SU-DHL-6 (cell line): ENCODE data around the gene MED6.
A peak's percentile ranks its signal among the peaks of the same experiment; 100 is the strongest.

Experiments used
- H2AFZ ChIP-seq: fragments of 200-600 bp; sonication (generic); 2 replicates; pipeline ENCODE4 v1.6.1; 2014; ENCODE audit warnings: low read depth, mild to moderate bottlenecking, moderate library complexity, mixed read lengths, antibody characterized with exemption, low read length; ENCODE audit not compliant: severe bottlenecking
- H3F3A ChIP-seq: fragments of 200-600 bp; shearing (Covaris generic); 2 replicates; pipeline ENCODE4 v1.6.0; 2016; ENCODE audit warnings: antibody characterized with exemption, mild to moderate bottlenecking; ENCODE audit not compliant: insufficient read depth
- H3K27ac ChIP-seq: fragments of 200-600 bp; sonication (generic); 2 replicates; pipeline ENCODE4 v1.5.1; 2016; ENCODE audit warnings: low read depth, mild to moderate bottlenecking, low read length, moderate library complexity, mixed read lengths
- H3K27me3 ChIP-seq: fragments of 200-600 bp; sonication (generic), shearing (Covaris generic); 2 replicates; pipeline ENCODE4 v1.6.0; 2014; ENCODE audit warnings: mild to moderate bottlenecking, low read length
- H3K36me3 ChIP-seq: fragments of 200-600 bp; sonication (generic); 2 replicates; pipeline ENCODE4 v1.6.1; 2014; ENCODE audit warnings: mild to moderate bottlenecking, low read length, mixed read lengths
- H3K4me2 ChIP-seq: fragments of 300-600, 200-600 bp; shearing (Covaris generic), sonication (generic); 2 replicates; pipeline ENCODE4 v1.6.0; 2014; ENCODE audit warnings: low read length, low read depth, mild to moderate bottlenecking; ENCODE audit not compliant: poor library complexity, severe bottlenecking
- H3K4me3 ChIP-seq: fragments of 200-600 bp; sonication (generic); 2 replicates; pipeline ENCODE4 v1.5.1; 2014; ENCODE audit warnings: antibody characterized with exemption, low read length, mild to moderate bottlenecking, mixed read lengths; ENCODE audit not compliant: insufficient read depth, poor library complexity, severe bottlenecking
- H3K79me2 ChIP-seq: fragments of 200-600 bp; sonication (generic); 2 replicates; pipeline ENCODE4 v1.6.1; 2014; ENCODE audit warnings: mild to moderate bottlenecking, low read length, moderate library complexity; ENCODE audit not compliant: insufficient read depth
- H3K9ac ChIP-seq: fragments of 200-600 bp; sonication (generic); 2 replicates; pipeline ENCODE4 v1.7.0; 2014; ENCODE audit warnings: mild to moderate bottlenecking, low read length
- H3K9me2 ChIP-seq: fragments of 200-600 bp; sonication (generic); replicated peaks from 2 replicates; pipeline ENCODE4 v1.6.1; 2014; ENCODE audit warnings: low read length; ENCODE audit not compliant: insufficient read depth
- H3K9me3 ChIP-seq: fragments of 200-600 bp; sonication (generic); 2 replicates; pipeline ENCODE4 v1.6.1; 2014; ENCODE audit warnings: low read length, mixed read lengths; ENCODE audit not compliant: insufficient read depth
- H4K20me1 ChIP-seq: fragments of 200-600 bp; sonication (generic); 2 replicates; pipeline ENCODE4 v1.6.1; 2014; ENCODE audit warnings: low read depth, mild to moderate bottlenecking, antibody characterized with exemption, low read length, moderate library complexity, mixed read lengths
- CTCF ChIP-seq: fragments of 200-600 bp; sonication (generic); IDR thresholded peaks from one replicate; pipeline ENCODE4 v1.5.1; 2017; ENCODE audit warnings: antibody characterized with exemption, mild to moderate bottlenecking, low read length, moderate library complexity; ENCODE audit not compliant: insufficient read depth, poor library complexity, severe bottlenecking
- EZH2phosphoT487 ChIP-seq: fragments of 200-600 bp; sonication (generic), shearing (Covaris generic); conservative IDR thresholded peaks from 2 replicates; pipeline ENCODE4 v1.6.1; 2018; ENCODE audit warnings: mild to moderate bottlenecking, antibody characterized with exemption, low read length, moderate library complexity, mixed read lengths

Gene MED6

GRCh38 chr14:70638416-70638815 lies 38.0 kb upstream of the MED6 start:
- Histone ChIP-seq H3K27ac (peak overlapping the region; percentile 96; the same call in 1 of the 2 replicates), H3F3A (peaks cover 17% of the 10 kb centered on the region), H3K36me3 (peaks cover 20% of the 10 kb centered on the region), H3K79me2 (peaks cover 70% of the 10 kb centered on the region), H3K27me3 (no peaks in the 10 kb centered on the region), H3K4me3 (no peak overlapping the region), H2AFZ (no peak overlapping the region), H3K4me2 (peak overlapping the region; percentile 96), H3K9me3 (no peaks in the 10 kb centered on the region), H3K9ac (no peak overlapping the region), H3K9me2 (no peaks in the 10 kb centered on the region), H4K20me1 (no peaks in the 10 kb centered on the region)
- TF ChIP-seq CTCF (no peak), EZH2phosphoT487 (no peak)

GRCh38 chr14:70635971-70636595 lies 35.6 kb upstream of the MED6 start:
- H3K27ac ChIP-seq, result no peak overlapping the region
- no peaks in the 10 kb centered on the region for H3K27me3 ChIP-seq
- H3K4me2 ChIP-seq, result no peak overlapping the region

GRCh38 chr14:70631948-70632347 lies 31.5 kb upstream of the MED6 start:
- Histone ChIP-seq H3K27ac (no peak overlapping the region), H4K20me1 (no peaks in the 10 kb centered on the region), H3K4me2 (no peak overlapping the region), H2AFZ (no peak overlapping the region), H3K9me3 (peaks cover 14% of the 10 kb centered on the region; the same call in 1 of the 2 replicates), H3K27me3 (no peaks in the 10 kb centered on the region), H3K4me3 (no peak overlapping the region), H3K79me2 (peaks cover 30% of the 10 kb centered on the region), H3F3A (no peaks in the 10 kb centered on the region), H3K36me3 (peaks cover 54% of the 10 kb centered on the region), H3K9me2 (no peaks in the 10 kb centered on the region), H3K9ac (no peak overlapping the region)
- no peak for TF ChIP-seq CTCF
- TF ChIP-seq EZH2phosphoT487, result no peak

More at GRCh38 chr14:70635971-70636595, 35.6 kb upstream of the MED6 start:
- no peaks in the 10 kb centered on the region for H3K9me3 ChIP-seq
- H4K20me1 ChIP-seq, result no peaks in the 10 kb centered on the region
- no peak overlapping the region for H3K4me3 ChIP-seq
- peaks cover 26% of the 10 kb centered on the region for H3K36me3 ChIP-seq
- peaks cover 17% of the 10 kb centered on the region for H3F3A ChIP-seq
- H2AFZ ChIP-seq, result no peak overlapping the region
- no peaks in the 10 kb centered on the region for H3K9me2 ChIP-seq
- H3K9ac ChIP-seq, result no peak overlapping the region
- TF ChIP-seq CTCF (no peak), EZH2phosphoT487 (no peak)
- peaks cover 58% of the 10 kb centered on the region for H3K79me2 ChIP-seq
